AG20443 (cell line): ENCODE measurements around the gene GAPDHS.

Experiments
- DNase-seq: peaks from one replicate; pipeline ENCODE4 v3.0.0; 2012; ENCODE audit warnings: low spot score, mixed read lengths

The GAPDHS gene

GRCh38 chr19:35539850-35540249, 6.6 kb downstream of the GAPDHS start:
- DNase-seq: no peak

GRCh38 chr19:35540356-35540927, 7.2 kb downstream of the GAPDHS start:
- no peak for DNase-seq

GRCh38 chr19:35542209-35542608, 9.0 kb downstream of the GAPDHS start:
- no peak for DNase-seq

- DNase-seq: no peak
Measured at GRCh38 chr19:35543280-35544109, 10.2 kb downstream of the GAPDHS start.

GRCh38 chr19:35544110-35544802, 11.0 kb downstream of the GAPDHS start:
- no peak for DNase-seq

- DNase-seq: peak; percentile 99
Measured at GRCh38 chr19:35545001-35545854, 12.0 kb downstream of the GAPDHS start, which contains the start of gene TMEM147. Gene TMEM147 (plus strand): TSS chr19:35545626. CDS start chr19:35545740, 114 bp downstream.

GRCh38 chr19:35545855-35546381, 12.7 kb downstream of the GAPDHS start:
- peak; percentile 71 for DNase-seq

- no peak for DNase-seq
Measured at GRCh38 chr19:35546532-35546931, 13.3 kb downstream of the GAPDHS start.

GRCh38 chr19:35549174-35549788, 16.0 kb downstream of the GAPDHS start:
- peak; percentile 77 for DNase-seq

- no peak for DNase-seq
Measured at GRCh38 chr19:35549879-35550523, 16.7 kb downstream of the GAPDHS start.

- no peak for DNase-seq
Measured at GRCh38 chr19:35551091-35551810, 18.0 kb downstream of the GAPDHS start.

- no peak for DNase-seq
Measured at GRCh38 chr19:35552534-35553384, 19.5 kb downstream of the GAPDHS start.

- no peak for DNase-seq
Measured at GRCh38 chr19:35553385-35554000, 20.2 kb downstream of the GAPDHS start.

GRCh38 chr19:35554076-35554475, 20.8 kb downstream of the GAPDHS start:
- no peak for DNase-seq

- DNase-seq: peak; percentile 40
Measured at GRCh38 chr19:35555301-35556005, 22.2 kb downstream of the GAPDHS start.

- DNase-seq: no peak
Measured at GRCh38 chr19:35556025-35556590, 22.9 kb downstream of the GAPDHS start.

- no peak for DNase-seq
Measured at GRCh38 chr19:35556846-35557538, 23.7 kb downstream of the GAPDHS start.
